ENCODE measurements around the gene SOX8.

The SOX8 gene

DNA sequence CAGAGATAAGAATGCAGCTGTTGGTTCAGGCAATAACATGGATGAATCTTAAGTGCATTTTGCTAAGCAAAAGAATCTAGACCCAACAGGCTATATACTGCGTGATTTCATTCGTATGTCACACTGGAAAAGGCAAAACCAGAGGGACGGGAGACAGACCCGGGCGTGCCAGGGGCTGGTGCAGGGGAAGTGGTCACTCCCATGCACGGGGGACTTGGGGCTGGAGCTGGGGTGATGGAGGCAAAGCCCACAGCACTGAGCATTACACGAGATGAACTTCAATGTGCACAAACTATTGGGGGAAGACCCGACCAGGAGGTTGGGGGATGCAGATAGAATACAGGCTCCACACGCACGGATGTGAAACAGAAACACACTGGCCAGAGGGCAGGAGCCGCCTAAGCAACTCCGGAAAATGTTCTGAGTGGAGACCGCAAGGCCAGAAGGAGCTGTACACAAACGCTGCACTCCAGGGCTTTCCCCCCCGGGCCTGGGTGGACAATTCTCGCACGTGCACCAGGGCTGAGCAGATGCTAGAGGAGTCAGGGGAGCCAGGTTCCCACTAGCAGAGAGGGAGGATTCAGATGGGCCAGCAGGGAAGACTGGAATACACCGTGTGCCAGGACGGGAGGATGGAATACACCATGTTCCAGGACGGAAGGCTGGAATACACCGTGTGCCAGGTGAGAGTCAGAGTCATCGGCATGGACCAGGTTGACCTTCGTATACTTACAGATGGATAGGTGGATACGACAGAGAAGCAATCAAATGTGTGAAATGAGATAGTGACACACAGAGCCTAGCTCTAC lies 22.1 kb upstream of the SOX8 start:
- no peak for DNase-seq

DNA sequence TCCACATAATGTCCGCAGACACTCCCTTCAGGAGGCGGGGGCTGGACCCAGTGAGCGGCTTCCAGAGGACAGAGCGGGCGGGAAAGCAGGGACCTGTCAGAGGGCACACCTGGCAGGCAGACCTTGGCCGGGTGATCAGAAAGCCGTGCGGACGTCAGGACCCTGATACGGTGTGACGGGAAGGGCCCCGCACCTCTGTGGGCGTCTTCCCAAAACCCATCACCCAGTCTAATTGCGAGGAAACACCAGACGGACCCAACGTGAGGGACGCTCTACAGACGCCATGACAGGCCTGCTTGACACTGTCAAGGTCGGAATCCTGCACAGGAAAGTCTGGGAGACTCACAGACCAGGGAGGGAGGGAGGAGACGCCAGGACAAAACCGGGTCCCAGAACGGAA lies 19.2 kb upstream of the SOX8 start:
- DNase-seq: no peak

DNA sequence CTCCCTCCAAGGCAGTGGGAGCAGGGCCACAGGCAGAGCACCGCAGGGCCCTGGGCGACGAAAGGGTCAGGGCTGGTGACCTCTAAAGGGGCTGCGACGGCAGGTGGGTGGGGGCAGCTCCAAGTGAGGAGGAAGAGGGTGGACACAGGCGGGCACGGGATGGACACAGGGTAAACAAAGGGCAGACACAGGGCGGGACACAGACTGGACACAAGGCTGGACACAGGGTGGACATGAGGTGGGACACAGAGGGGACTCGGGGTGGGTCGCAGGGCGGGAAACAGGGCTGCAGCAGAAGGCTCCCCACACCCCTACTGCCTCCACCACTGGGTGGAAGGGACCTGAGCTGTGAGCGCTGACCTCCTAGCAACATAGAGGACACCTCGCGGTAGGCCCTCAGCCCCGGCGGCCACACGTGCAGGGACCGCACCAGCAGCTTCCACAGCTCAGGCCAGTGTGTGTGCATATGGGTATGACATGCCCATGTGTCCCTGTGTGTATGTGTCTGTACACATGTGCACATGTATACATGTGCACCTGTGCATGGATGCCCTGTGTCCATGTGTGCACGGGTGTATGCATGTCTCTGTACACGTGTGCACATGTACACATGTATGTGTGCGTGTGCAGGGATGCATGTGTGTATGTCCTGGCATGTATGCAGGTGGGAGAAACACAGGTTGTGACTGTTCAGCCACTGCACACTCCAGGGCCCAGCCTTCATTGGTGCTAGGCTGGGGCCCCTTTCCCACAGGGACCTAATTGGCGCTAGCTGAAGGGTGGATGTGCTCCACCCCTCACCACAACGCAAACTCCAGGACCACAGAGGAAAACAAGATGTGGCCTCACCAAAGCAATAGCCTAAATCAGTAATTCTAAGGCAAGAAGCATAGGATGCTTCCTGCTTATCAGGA lies 18.4 kb upstream of the SOX8 start:
- no peak for DNase-seq

- peak; percentile 20 for DNase-seq
Measured at GRCh38 chr16:963913-964312, 17.7 kb upstream of the SOX8 start.

GRCh38 chr16:964356-965035 lies 17.1 kb upstream of the SOX8 start:
- DNase-seq: peak; percentile 76

DNA sequence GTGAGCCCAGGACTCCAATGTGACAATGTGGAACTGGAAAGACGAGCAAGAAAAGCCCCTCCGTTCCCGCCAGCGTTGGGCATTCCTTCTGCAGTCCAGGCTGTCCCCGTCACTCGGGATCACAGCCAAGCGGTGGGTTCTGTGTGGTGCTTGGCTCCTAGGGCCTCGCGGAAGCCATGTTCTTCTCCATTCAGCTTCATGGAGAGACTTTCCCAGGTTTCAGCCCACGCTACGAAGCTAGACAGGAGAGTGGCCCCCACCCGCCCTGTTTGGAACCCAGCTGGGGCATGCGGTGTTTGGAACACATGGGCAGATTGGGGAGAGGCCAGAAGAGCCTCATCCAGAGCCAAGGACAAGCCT lies 16.6 kb upstream of the SOX8 start:
- no peak for DNase-seq

- no peak for DNase-seq
Measured at GRCh38 chr16:965487-965886, 16.1 kb upstream of the SOX8 start.

GRCh38 chr16:966035-966434 lies 15.5 kb upstream of the SOX8 start:
- DNase-seq: no peak

GRCh38 chr16:966505-966904 lies 15.1 kb upstream of the SOX8 start:
- DNase-seq: no peak

DNA sequence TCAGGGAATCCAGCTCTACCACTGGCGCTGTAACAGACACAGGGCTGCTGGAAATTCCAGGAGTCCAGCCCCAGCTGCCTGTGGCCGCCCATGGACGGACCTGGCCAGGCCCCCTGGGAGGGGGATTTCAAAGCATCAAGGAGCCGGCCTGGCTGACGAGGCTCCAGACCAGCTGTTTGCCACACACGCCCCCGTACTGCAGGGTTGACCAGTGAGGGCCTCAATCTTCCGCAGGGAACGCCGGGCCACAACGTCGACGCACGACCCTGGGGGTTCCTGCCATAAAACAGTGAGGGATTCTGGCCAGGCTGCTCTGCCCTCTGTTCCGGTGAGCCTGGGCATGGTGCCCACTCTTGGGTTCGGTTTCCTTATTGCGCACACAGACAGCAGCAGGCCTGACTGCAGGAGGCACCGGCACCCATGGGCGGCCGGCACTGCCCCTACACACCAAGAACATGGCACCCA lies 14.5 kb upstream of the SOX8 start:
- DNase-seq: no peak

DNA sequence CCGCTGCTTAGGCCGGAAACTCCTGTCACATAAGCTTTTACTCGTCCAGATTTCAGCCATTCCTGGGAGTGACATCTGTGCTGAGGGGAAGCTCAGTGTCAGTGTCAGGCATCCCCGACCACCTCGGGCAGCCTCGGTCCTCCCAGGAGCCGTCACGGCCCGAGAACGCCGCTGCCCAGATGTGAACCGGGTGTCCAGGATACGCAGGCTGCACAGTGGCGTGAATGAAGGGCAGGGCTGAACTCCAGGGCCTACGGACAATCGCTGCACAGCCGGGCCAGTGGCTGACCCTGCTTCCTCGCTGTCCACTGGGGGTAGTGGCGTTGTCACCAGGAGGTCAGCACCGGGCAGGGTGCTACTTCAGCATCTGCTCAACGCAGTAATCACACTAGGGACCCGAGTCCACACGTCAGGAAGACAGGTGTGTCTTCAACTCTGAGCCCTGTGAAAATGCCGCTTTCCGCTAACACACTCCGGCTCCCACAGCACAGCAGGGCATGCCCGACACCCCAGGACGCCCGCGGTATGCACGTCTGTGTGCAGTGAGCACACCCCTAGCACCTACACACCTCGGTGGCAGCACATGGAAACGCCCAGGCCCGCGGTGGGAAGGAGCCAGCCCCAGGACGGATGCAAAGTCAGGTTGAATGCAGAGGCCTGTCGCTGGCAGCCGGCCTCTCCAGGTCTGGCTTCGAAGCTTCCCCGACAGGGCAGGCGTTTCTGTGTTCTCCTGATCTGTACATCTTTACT lies 13.8 kb upstream of the SOX8 start:
- DNase-seq: no peak

GRCh38 chr16:968620-969019 lies 12.9 kb upstream of the SOX8 start:
- DNase-seq: no peak

DNA sequence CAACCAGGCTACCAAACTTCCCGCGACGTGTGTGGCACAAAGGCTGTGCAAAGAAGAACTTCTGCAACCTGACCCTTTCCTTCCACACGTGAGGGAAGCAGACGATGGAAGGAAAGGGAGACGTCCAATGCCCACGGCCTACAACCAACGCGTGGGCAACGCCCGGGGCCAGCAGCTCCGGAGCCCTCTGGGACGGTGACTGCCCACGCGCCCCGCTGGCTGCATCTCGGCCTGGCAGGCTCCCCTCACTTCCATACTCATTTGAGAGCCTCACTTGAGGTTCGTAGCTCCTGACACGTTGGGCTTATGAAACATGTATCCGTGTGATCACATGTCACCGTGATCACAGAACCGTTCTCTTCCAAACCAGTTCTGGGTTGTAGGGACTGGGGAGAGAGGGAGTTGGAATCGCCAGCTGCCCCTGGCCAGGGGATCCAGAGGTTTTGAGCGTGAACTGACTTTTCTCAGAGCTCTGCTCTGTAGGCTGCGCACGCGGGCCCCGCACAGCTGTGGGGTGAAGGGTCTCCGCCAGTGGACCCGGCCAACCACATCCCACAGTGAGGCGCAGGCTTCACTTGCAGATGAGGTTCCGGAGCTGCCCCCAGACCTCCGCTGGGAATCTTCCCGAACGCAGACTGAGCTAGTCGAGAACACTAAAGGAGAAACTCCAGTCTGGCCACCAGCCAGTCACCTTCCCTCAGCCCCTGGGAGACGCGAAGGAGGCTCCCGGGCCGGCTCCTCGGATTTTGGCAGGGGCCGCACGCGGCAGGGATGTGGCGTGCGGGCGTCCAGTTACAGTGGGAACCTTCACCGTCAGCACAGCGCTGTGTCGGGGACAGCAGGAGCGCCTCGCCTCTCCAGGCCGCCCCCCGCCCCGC lies 11.8 kb upstream of the SOX8 start:
- peak; percentile 41 for DNase-seq

- DNase-seq: no peak
Measured at GRCh38 chr16:970386-970765, 11.2 kb upstream of the SOX8 start.

- DNase-seq: peak; percentile 95
Measured at GRCh38 chr16:970766-971581, 10.6 kb upstream of the SOX8 start, which contains the start of gene LMF1. Gene LMF1 (minus strand): TSS chr16:970984. CDS start chr16:970980, 4 bp downstream.

DNA sequence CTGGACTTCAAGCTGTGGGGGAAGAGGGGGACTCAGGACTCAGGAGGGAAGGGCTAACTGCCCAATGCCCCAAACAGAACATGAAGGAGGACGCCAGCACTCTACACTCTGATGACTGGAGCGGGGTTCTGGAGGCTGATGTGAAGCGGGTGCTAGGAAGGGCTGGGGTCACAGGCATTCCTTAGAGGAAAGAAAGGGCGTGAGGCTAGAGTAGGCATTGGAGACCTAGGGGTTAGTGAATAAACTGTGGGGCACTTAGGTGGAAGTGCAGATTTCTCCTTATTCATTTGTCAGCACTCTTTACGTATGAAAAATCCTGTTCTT lies 10.0 kb upstream of the SOX8 start:
- DNase-seq: no peak

DNA sequence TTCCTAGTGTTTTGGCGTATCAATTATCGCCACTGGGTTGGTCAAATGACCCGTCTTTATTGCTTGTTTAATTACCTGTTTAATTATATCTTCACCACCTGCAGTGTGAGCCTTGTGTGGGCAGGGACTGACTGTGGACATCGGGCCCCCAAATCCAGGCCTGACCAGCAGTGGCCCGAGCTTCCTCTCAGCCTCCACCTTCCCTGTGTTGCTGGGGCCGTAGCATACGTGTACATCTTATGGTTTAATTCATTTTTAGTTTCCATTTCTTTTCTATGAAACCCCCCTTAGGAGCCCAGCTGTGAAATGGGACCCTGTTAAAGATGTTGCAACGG lies 9.6 kb upstream of the SOX8 start:
- no peak for DNase-seq

- DNase-seq: no peak
Measured at GRCh38 chr16:972316-973002, 9.1 kb upstream of the SOX8 start.

GRCh38 chr16:973366-973765 lies 8.2 kb upstream of the SOX8 start:
- no peak for DNase-seq

DNA sequence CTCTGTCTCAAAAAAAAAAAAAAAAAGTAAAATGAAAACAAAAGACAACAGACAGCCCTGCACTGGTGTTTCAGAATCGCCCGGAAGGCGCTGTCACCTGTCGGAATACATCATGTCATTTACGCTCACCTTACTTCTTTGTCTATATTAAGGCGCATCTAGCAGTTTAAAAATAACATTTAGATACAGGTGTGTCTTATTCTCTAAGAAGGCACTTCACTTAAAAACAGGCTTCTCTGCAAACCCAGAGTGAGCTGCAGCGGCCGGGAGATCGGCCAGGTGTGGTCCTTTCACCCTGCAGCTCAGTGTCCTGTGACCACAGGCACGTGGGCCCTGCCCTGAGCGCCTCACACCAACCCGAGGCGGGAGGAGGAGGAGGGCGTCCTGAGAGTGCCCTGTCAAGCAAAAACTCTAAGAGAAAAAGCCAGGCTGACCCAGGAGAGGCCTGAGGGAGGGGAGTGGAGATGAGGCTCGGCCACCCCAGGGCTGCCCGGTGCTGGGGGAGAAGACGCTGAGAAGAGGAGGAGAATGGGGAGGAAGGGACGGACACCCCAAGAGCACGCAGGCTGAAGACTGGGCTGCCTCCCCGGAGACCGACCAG lies 7.5 kb upstream of the SOX8 start:
- DNase-seq: no peak
